ENCODE results near the gene KIAA0232. TPM values are rescaled to one million over a fixed set of nuclear protein-coding genes. Genes with fewer than 3 reads are reported as not detected.

KIAA0232 gene
- total and polyA plus RNA-seq, 5 donors = 21.8 to 67.0 (median 66.6) TPM

Other genes with a start within 250 kb of the KIAA0232 start
- gene MAN2B2, start 207.5 kb upstream of the KIAA0232 start, total RNA-seq = 10 to 100 TPM; 27.0 to 38.4 (median 28.9) TPM
- 11.5 TPM for gene MAN2B2, start 207.5 kb upstream of the KIAA0232 start, polyA plus RNA-seq
- 100 to 1,000 TPM; 250 to 276 (median 263) TPM for gene MRFAP1, start 142.0 kb upstream of the KIAA0232 start, total RNA-seq
- 335 TPM for gene MRFAP1, start 142.0 kb upstream of the KIAA0232 start, polyA plus RNA-seq
- 1 to 10 TPM in 1 of 4 donors, not detected in 3; 1.5 TPM for gene S100P, start 88.8 kb upstream of the KIAA0232 start, total RNA-seq
- gene S100P, start 88.8 kb upstream of the KIAA0232 start, polyA plus RNA-seq = 0.16 TPM
- 10 to 100 TPM; 51.9 to 58.6 (median 54.1) TPM for gene MRFAP1L1, start 72.9 kb upstream of the KIAA0232 start, total RNA-seq
- gene MRFAP1L1, start 72.9 kb upstream of the KIAA0232 start, polyA plus RNA-seq = 73.4 TPM
- gene BLOC1S4, start 66.6 kb upstream of the KIAA0232 start, total RNA-seq = 1 to 10 TPM; 7.5 to 9.1 (median 8.4) TPM
- 7.0 TPM for gene BLOC1S4, start 66.6 kb upstream of the KIAA0232 start, polyA plus RNA-seq
- 10 to 100 TPM; 36.2 to 44.8 (median 42.5) TPM for gene TBC1D14, start 127.1 kb downstream of the KIAA0232 start, total RNA-seq
- gene TBC1D14, start 127.1 kb downstream of the KIAA0232 start, polyA plus RNA-seq = 20.1 TPM

Measured in right cardiac atrium (tissue), 5 donors.